ENCODE data around the gene PTPRM.

PTPRM gene

GRCh38 chr18:7896161-7896560 is 329.0 kb downstream of the PTPRM start:
- H4K20me1 ChIP-seq (ENCODE audit: insufficient read depth, low read length) = no peaks in the 10 kb centered on the region
- no peaks in the 10 kb centered on the region for H3K36me3 ChIP-seq (replicated peaks; ENCODE audit: insufficient read depth, low read length)
- DNase-seq = no peak
- no peak overlapping the region for H3K4me2 ChIP-seq (ENCODE audit: low read depth, low read length)
- H3F3A ChIP-seq (ENCODE audit: insufficient read depth, low read length) = no peaks in the 10 kb centered on the region
- H3K27ac ChIP-seq (ENCODE audit: low read length) = no peak overlapping the region
- no peaks in the 10 kb centered on the region for H3K9me2 ChIP-seq (replicated peaks; ENCODE audit: insufficient read depth, low read length)
- H3K9me3 ChIP-seq (replicated peaks; ENCODE audit: insufficient read depth, low read length) = no peaks in the 10 kb centered on the region
- H3K4me1 ChIP-seq (ENCODE audit: low read length) = no peaks in the 10 kb centered on the region
- no peaks in the 10 kb centered on the region for H3K79me2 ChIP-seq (ENCODE audit: low read length)
- H3K9ac ChIP-seq (ENCODE audit: low read length) = no peak overlapping the region
- TF ChIP-seq CTCF (IDR thresholded peaks at IDR 0.05; ENCODE audit: low read length) (no peak), EZH2 (optimal IDR thresholded peaks at IDR 0.05; ENCODE audit: low read depth, low read length) (no peak), EZH2phosphoT487 (IDR thresholded peaks at IDR 0.05; ENCODE audit: low read length) (no peak)
- no peak overlapping the region for H3K4me3 ChIP-seq (ENCODE audit: low read length)
- H2AFZ ChIP-seq (ENCODE audit: low read length) = no peak overlapping the region
- no peaks in the 10 kb centered on the region for H3K27me3 ChIP-seq (replicated peaks; ENCODE audit: insufficient read depth, low read length)

GRCh38 chr18:7896805-7897518 is 329.8 kb downstream of the PTPRM start:
- Histone ChIP-seq H3K27me3 (replicated peaks; ENCODE audit: insufficient read depth, low read length) (no peaks in the 10 kb centered on the region), H3K9me2 (replicated peaks; ENCODE audit: insufficient read depth, low read length) (no peaks in the 10 kb centered on the region), H3K9ac (ENCODE audit: low read length) (no peak overlapping the region), H3F3A (ENCODE audit: insufficient read depth, low read length) (no peaks in the 10 kb centered on the region), H3K4me1 (ENCODE audit: low read length) (no peaks in the 10 kb centered on the region), H3K4me3 (ENCODE audit: low read length) (no peak overlapping the region), H3K9me3 (replicated peaks; ENCODE audit: insufficient read depth, low read length) (no peaks in the 10 kb centered on the region), H2AFZ (ENCODE audit: low read length) (no peak overlapping the region), H3K27ac (ENCODE audit: low read length) (no peak overlapping the region), H4K20me1 (ENCODE audit: insufficient read depth, low read length) (no peaks in the 10 kb centered on the region), H3K79me2 (ENCODE audit: low read length) (no peaks in the 10 kb centered on the region), H3K4me2 (ENCODE audit: low read depth, low read length) (no peak overlapping the region), H3K36me3 (replicated peaks; ENCODE audit: insufficient read depth, low read length) (no peaks in the 10 kb centered on the region)
- TF ChIP-seq EZH2 (optimal IDR thresholded peaks at IDR 0.05; ENCODE audit: low read depth, low read length) (no peak), CTCF (IDR thresholded peaks at IDR 0.05; ENCODE audit: low read length) (no peak), EZH2phosphoT487 (IDR thresholded peaks at IDR 0.05; ENCODE audit: low read length) (no peak)
- DNase-seq = no peak

GRCh38 chr18:7898181-7898580 is 331.1 kb downstream of the PTPRM start:
- H3K27ac ChIP-seq (ENCODE audit: low read length) = no peak overlapping the region
- no peaks in the 10 kb centered on the region for H3K9me3 ChIP-seq (replicated peaks; ENCODE audit: insufficient read depth, low read length)
- no peaks in the 10 kb centered on the region for H3K27me3 ChIP-seq (replicated peaks; ENCODE audit: insufficient read depth, low read length)
- no peaks in the 10 kb centered on the region for H4K20me1 ChIP-seq (ENCODE audit: insufficient read depth, low read length)
- no peaks in the 10 kb centered on the region for H3F3A ChIP-seq (ENCODE audit: insufficient read depth, low read length)
- no peak overlapping the region for H3K4me3 ChIP-seq (ENCODE audit: low read length)
- H2AFZ ChIP-seq (ENCODE audit: low read length) = no peak overlapping the region
- DNase-seq = no peak
- no peak overlapping the region for H3K9ac ChIP-seq (ENCODE audit: low read length)
- no peaks in the 10 kb centered on the region for H3K4me1 ChIP-seq (ENCODE audit: low read length)
- H3K36me3 ChIP-seq (replicated peaks; ENCODE audit: insufficient read depth, low read length) = no peaks in the 10 kb centered on the region
- TF ChIP-seq CTCF (IDR thresholded peaks at IDR 0.05; ENCODE audit: low read length) = no peak
- no peak for TF ChIP-seq EZH2 (optimal IDR thresholded peaks at IDR 0.05; ENCODE audit: low read depth, low read length)
- no peak for TF ChIP-seq EZH2phosphoT487 (IDR thresholded peaks at IDR 0.05; ENCODE audit: low read length)
- no peak overlapping the region for H3K4me2 ChIP-seq (ENCODE audit: low read depth, low read length)
- no peaks in the 10 kb centered on the region for H3K9me2 ChIP-seq (replicated peaks; ENCODE audit: insufficient read depth, low read length)
- no peaks in the 10 kb centered on the region for H3K79me2 ChIP-seq (ENCODE audit: low read length)
